ENCODE measurements around the gene ENTREP3. TPM values are rescaled to one million over a fixed set of nuclear protein-coding genes. Genes with fewer than 3 reads are reported as not detected.
A peak's percentile ranks its signal among the peaks of the same experiment; 100 is the strongest.
"Not testable (repeated sequence)": the region's sequence is repeated elsewhere in the genome, so short reads cannot be mapped to it uniquely, and the experiment has no call there.

Gene ENTREP3
- total RNA-seq, 1 donor from 2014 or later, result 2.1 TPM

DNA sequence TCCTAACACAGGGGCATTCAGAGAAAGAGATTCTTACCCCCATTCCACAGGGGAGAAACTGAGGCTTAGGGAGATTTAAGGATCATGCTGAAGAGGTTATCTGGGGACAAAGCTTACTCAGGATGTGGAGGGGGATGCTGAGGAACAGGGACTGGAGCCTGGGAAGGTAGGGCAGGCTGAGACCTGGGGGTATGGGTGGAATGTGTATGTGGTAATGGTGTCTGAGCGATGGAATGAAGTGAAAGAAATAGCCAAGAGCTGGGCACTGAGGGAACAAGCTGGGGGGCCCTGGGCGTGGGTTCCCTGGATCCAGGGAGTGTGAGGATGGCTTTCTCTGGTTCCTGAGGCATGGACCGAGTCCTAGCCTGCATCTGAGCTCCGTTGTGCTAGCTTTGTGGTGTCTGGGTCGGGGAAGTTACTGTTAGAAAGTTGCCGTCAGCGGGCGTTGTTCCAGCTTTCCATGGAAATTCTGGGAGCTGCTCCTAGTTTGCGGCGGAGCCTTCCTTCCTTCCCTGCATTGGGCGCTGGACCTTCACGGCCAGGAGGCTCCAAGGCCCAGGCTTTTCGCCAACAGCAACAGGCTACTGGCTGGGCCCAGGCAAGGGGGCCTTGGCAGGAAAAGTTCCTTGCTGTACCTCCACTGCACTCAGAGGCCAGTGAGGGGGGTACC is 43.8 kb downstream of the ENTREP3 start:
- not testable (repeated sequence) for H3K9ac ChIP-seq (ENCODE audit: low read depth in 1 of 3, low read length in 3 of 3)
- peak overlapping the region; percentile 12 for H3K27ac ChIP-seq (ENCODE audit: low read depth, low read length)

DNA sequence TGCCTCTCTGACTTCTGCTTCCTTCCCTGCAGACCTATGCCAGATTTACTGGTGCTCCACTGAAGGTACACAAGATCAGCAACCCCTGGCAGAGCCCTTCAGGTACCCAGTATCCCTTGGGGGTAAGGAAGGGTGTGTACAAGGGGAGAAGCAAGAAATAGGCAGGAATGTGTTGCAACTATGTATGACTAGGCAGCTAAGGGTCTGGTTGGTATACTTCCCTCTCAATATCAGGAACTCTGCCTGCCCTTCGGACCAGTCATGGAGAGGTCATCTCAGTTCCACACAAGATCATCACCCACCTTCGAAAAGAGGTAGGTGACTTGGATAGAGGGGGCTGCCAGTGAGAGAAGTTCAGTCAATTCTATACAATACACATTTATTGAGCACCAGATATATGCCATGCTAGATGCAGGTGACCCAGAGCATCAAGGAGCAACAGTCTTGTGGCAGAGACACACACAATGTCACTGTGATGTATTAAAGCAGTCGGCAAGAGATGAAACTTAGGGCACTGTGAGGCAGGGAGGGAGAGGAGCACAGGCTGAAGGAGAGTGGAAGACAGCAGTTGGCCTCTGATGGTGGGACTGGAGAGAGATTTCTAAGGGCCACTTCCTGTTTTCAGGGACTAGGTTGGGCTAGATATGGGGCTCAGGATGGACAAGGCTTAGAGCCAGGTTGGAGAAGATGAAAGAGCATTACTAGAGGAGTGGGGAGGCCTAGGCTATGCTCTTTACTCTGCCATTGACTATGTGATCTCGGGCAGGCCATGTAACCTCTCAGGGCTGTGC is 44.8 kb downstream of the ENTREP3 start:
- peaks cover 21 to 34% (median 31%) of the 10 kb centered on the region in 3 donors for H3K4me1 ChIP-seq (ENCODE audit: control insufficient read depth in 3 of 3, insufficient read depth in 3 of 3, low read length in 3 of 3)
- H3K27me3 ChIP-seq (ENCODE audit: control insufficient read depth in 3 of 3, insufficient read depth in 3 of 3, low read length in 3 of 3), result no peaks in the 10 kb centered on the region
- no peak overlapping the region for H3K27ac ChIP-seq (ENCODE audit: low read depth, low read length)
- no peak overlapping the region for H3K9ac ChIP-seq (ENCODE audit: low read depth in 1 of 3, low read length in 3 of 3)
- H3K4me3 ChIP-seq (ENCODE audit: low read length in 3 of 3), result peak overlapping the region in 1 of 3 donors; percentile 98
- H3K36me3 ChIP-seq (ENCODE audit: control insufficient read depth in 3 of 3, insufficient read depth in 3 of 3, low read length in 3 of 3), result peaks cover 0 to 18% (median 11%) of the 10 kb centered on the region in 3 donors
- H3K9me3 ChIP-seq (ENCODE audit: control insufficient read depth in 3 of 3, low read length in 3 of 3), result no peaks in the 10 kb centered on the region

More for the DNA sequence above, 43.8 kb downstream of the ENTREP3 start:
- peaks cover 21 to 31% (median 29%) of the 10 kb centered on the region in 3 donors for H3K4me1 ChIP-seq (ENCODE audit: control insufficient read depth in 3 of 3, insufficient read depth in 3 of 3, low read length in 3 of 3)
- H3K4me3 ChIP-seq (ENCODE audit: low read length in 3 of 3); H3K27me3 ChIP-seq (ENCODE audit: control insufficient read depth in 3 of 3, insufficient read depth in 3 of 3, low read length in 3 of 3); H3K9me3 ChIP-seq (ENCODE audit: control insufficient read depth in 3 of 3, low read length in 3 of 3): not testable (repeated sequence)
- H3K36me3 ChIP-seq (ENCODE audit: control insufficient read depth in 3 of 3, insufficient read depth in 3 of 3, low read length in 3 of 3), result peaks cover 0 to 13% (median 11%) of the 10 kb centered on the region in 3 donors

DNA sequence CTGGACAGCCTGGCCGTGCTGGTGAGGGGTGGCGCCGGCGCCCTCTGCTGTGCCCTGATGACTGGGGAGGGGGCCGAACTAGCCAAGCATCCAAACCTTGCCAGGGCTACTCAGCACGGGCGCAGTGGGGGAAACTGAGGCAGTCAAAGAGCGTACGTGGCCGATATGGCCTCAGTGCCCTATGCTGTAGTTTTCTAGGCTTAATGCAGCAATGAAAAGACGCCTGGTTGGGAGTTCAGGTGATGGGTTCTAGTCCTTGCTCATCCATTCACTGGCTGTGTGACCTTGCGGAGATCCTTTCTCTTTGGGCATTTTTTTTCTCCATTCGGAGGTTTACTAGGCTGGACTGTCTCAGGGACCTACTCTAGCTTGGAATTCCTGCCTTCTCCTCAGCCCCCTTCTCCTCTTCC is 46.0 kb downstream of the ENTREP3 start:
- H3K9ac ChIP-seq (ENCODE audit: low read depth in 1 of 3, low read length in 3 of 3), result peak overlapping the region; percentile 94 to 98 (median 97)
- peaks cover 21 to 34% (median 31%) of the 10 kb centered on the region in 3 donors for H3K4me1 ChIP-seq (ENCODE audit: control insufficient read depth in 3 of 3, insufficient read depth in 3 of 3, low read length in 3 of 3)
- H3K4me3 ChIP-seq (ENCODE audit: low read length in 3 of 3), result peak overlapping the region; percentile 98 to 100 (median 100)
- H3K27ac ChIP-seq (ENCODE audit: low read depth, low read length), result peak overlapping the region; percentile 99
- H3K36me3 ChIP-seq (ENCODE audit: control insufficient read depth in 3 of 3, insufficient read depth in 3 of 3, low read length in 3 of 3), result peaks cover 0 to 19% (median 11%) of the 10 kb centered on the region in 3 donors
- H3K9me3 ChIP-seq (ENCODE audit: control insufficient read depth in 3 of 3, low read length in 3 of 3), result no peaks in the 10 kb centered on the region
- no peaks in the 10 kb centered on the region for H3K27me3 ChIP-seq (ENCODE audit: control insufficient read depth in 3 of 3, insufficient read depth in 3 of 3, low read length in 3 of 3)

DNA sequence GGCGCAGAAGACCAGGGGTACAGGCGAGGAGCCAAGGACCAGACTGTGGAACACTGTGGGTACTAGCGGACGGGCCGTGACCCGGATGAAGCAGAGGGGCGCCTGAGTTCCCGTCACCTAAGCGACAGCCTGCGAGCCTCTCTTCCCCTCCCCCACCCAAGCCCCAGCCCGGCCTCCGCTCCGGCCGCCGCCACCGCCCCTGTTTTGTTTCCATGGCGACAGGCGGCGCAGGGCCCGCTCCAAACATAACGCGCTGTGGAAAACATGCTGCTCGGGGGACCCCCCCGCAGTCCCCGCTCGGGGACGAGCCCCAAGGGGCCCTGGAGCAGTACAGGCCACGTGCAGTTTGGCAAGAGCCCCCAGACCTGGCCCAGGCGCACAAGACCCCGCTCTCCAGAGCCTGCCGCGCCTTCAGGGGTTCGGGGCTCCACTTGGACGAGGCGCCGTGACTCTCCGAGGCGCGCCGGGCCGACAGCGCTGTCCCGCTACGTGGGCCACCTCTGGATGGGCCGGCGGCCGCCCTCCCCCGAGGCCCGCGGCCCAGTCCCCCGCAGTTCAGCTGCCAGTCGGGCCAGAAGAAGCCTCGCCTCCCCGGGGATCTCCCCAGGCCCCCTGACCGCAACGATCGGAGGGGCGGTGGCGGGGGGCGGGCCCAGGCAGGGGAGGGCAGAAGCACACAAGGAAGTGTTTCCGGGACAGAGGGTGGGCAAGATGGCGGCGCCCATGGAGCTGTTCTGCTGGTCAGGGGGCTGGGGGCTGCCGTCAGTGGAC is 46.6 kb downstream of the ENTREP3 start, which contains the start of gene MTX1:
TSS of gene MTX1 (plus strand) at position 155 of the 771 bp plus-strand sequence. CDS start at position 265, 110 bp downstream.
- peak within 1 kb of the TSS; percentile 94 to 98 (median 97) for H3K9ac ChIP-seq (ENCODE audit: low read depth in 1 of 3, low read length in 3 of 3)
- peaks cover 21 to 34% (median 31%) of the 10 kb centered on the region in 3 donors for H3K4me1 ChIP-seq (ENCODE audit: control insufficient read depth in 3 of 3, insufficient read depth in 3 of 3, low read length in 3 of 3)
- peak within 1 kb of the TSS; percentile 99 for H3K27ac ChIP-seq (ENCODE audit: low read depth, low read length)
- H3K27me3 ChIP-seq (ENCODE audit: control insufficient read depth in 3 of 3, insufficient read depth in 3 of 3, low read length in 3 of 3), result no peaks in the 10 kb centered on the region
- H3K4me3 ChIP-seq (ENCODE audit: low read length in 3 of 3), result peak within 1 kb of the TSS; percentile 98 to 100 (median 100)
- no peaks in the 10 kb centered on the region for H3K9me3 ChIP-seq (ENCODE audit: control insufficient read depth in 3 of 3, low read length in 3 of 3)
- H3K36me3 ChIP-seq (ENCODE audit: control insufficient read depth in 3 of 3, insufficient read depth in 3 of 3, low read length in 3 of 3), result peaks cover 0 to 19% (median 11%) of the 10 kb centered on the region in 3 donors

DNA sequence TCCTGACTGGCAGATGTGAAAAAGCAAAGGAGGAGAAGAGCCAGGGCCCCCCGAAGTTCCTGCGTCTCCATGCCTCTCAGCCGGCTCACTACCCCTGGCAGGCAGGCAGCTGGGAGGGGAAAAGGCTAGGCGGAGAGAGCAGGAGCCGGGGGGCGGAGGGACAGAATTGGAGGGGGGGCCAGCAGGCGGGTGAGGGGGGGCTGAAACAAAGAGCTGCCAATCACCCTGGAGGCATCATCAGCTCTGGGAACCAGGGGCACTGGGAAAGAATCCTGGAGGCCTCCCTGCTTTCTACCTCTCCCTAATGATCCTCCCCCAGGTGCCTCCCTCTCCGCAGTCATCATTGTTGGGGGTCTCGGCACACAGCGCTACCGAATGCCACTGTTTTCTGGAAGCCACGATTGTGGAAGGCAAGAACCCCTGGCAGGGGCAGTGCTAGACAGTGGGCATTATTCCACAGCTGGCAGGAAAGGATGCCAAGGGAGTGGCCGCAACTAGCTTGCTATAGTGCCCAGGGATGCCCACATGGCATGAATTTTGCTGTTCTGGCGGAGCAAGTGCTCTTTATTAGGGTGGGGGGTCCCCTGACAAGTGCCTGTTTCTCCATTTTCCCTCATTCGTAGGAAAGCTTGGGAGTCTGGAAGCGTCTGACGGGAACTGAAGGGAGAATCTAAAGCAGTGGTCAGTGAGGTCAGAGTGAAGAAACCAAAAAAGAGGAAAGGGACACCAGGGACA is 47.3 kb downstream of the ENTREP3 start, which contains the start of gene THBS3:
TSS of gene THBS3 (minus strand) at position 92 of the 735 bp plus-strand sequence. CDS start at position 71, 21 bp downstream.
- no peaks in the 10 kb centered on the region for H3K9me3 ChIP-seq (ENCODE audit: control insufficient read depth in 3 of 3, low read length in 3 of 3)
- peaks cover 21 to 34% (median 31%) of the 10 kb centered on the region in 3 donors for H3K4me1 ChIP-seq (ENCODE audit: control insufficient read depth in 3 of 3, insufficient read depth in 3 of 3, low read length in 3 of 3)
- H3K27me3 ChIP-seq (ENCODE audit: control insufficient read depth in 3 of 3, insufficient read depth in 3 of 3, low read length in 3 of 3), result no peaks in the 10 kb centered on the region
- peaks cover 0 to 19% (median 11%) of the 10 kb centered on the region in 3 donors for H3K36me3 ChIP-seq (ENCODE audit: control insufficient read depth in 3 of 3, insufficient read depth in 3 of 3, low read length in 3 of 3)
- H3K4me3 ChIP-seq (ENCODE audit: low read length in 3 of 3), result peak within 1 kb of the TSS; percentile 98 to 100 (median 100)
- peak within 1 kb of the TSS; percentile 94 to 98 (median 97) for H3K9ac ChIP-seq (ENCODE audit: low read depth in 1 of 3, low read length in 3 of 3)
- peak within 1 kb of the TSS; percentile 99 for H3K27ac ChIP-seq (ENCODE audit: low read depth, low read length)

DNA sequence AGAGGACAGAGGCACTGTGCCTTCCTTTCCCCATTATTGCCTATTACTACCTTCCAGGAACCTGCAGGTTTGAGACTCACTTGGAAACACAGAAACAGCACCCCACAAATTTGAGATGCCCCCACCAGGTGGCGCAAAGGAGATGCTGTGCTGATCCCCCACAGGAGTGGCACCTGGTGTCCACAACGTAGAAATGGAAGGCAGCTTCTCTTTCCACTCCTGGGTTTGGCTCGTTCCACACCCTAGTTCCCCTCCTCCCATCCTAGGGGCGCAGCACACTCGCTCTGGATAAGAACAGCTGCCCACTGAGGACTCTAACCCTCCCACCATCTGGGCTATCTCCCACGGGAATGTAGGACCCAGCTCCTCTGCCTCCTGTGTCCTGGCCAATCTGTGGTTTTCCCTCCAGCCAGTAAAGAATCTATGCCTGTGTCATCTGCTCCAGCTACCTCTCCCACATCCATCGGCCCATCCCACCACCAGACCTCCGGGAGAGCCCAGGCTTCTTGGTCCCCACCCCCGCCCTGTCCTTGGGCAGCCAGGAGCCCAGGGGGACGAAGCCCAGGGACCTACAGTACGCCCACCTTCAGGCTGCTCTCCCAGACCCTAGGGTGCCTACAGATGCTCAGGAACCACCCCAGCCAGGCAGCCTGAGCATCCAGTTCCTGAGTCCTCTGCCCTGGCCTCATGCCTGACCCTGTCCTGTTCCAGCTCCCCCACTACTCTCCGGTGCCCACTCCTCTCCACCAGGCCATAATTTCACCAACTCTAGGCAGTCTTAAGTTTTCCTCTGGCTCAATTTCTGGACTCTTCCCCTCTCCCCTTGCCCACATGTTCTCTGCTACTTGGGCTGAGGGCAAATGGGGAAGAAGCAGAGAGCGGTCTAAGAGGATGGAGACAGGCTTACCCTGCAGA is 48.1 kb downstream of the ENTREP3 start:
- peak overlapping the region; percentile 45 to 98 (median 74) for H3K4me3 ChIP-seq (ENCODE audit: low read length in 3 of 3)
- peak overlapping the region; percentile 46 to 74 (median 67) for H3K9ac ChIP-seq (ENCODE audit: low read depth in 1 of 3, low read length in 3 of 3)
- H3K4me1 ChIP-seq (ENCODE audit: control insufficient read depth in 3 of 3, insufficient read depth in 3 of 3, low read length in 3 of 3), result peaks cover 21 to 33% (median 31%) of the 10 kb centered on the region in 3 donors
- H3K27ac ChIP-seq (ENCODE audit: low read depth, low read length), result peak overlapping the region; percentile 99
- no peaks in the 10 kb centered on the region for H3K9me3 ChIP-seq (ENCODE audit: control insufficient read depth in 3 of 3, low read length in 3 of 3)
- H3K27me3 ChIP-seq (ENCODE audit: control insufficient read depth in 3 of 3, insufficient read depth in 3 of 3, low read length in 3 of 3), result no peaks in the 10 kb centered on the region
- H3K36me3 ChIP-seq (ENCODE audit: control insufficient read depth in 3 of 3, insufficient read depth in 3 of 3, low read length in 3 of 3), result peaks cover 0 to 19% (median 10%) of the 10 kb centered on the region in 3 donors

DNA sequence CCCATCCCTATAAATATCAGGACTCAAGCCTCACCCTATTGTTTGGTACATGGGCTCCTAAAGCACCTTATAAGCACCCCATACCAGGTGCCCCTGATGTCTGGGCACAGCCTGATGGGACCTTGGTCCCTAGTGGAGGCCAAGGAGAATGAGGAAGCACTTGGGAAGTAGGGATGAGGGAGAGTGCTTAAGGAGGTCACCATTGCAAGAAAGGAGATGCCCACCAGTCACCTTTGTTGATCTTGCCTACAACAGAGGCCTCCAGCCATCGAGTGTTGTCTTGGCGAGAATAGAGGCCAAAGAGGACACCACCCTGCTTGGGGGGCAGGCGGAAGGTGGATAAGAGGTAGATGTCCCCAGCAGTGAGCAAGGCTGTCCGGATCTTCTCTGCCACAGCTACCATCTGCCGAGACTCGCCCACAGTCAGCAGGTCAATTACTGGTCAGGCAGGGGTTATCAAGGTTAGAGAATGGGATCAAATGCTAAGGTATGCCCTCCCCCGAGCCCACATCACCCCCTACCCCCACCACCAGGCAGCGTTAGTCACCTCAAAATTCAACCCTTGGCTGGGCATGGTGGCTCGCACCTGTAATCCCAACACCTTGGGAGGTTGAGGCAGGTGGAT is 49.2 kb downstream of the ENTREP3 start:
- Histone ChIP-seq H3K27ac (ENCODE audit: low read depth, low read length) (no peak overlapping the region), H3K9me3 (ENCODE audit: control insufficient read depth in 3 of 3, low read length in 3 of 3) (no peaks in the 10 kb centered on the region), H3K4me1 (ENCODE audit: control insufficient read depth in 3 of 3, insufficient read depth in 3 of 3, low read length in 3 of 3) (peaks cover 21 to 31% (median 31%) of the 10 kb centered on the region in 3 donors), H3K9ac (ENCODE audit: low read depth in 1 of 3, low read length in 3 of 3) (no peak overlapping the region), H3K4me3 (ENCODE audit: low read length in 3 of 3) (no peak overlapping the region), H3K36me3 (ENCODE audit: control insufficient read depth in 3 of 3, insufficient read depth in 3 of 3, low read length in 3 of 3) (peaks cover 0 to 20% (median 6%) of the 10 kb centered on the region in 3 donors), H3K27me3 (ENCODE audit: control insufficient read depth in 3 of 3, insufficient read depth in 3 of 3, low read length in 3 of 3) (no peaks in the 10 kb centered on the region)

DNA sequence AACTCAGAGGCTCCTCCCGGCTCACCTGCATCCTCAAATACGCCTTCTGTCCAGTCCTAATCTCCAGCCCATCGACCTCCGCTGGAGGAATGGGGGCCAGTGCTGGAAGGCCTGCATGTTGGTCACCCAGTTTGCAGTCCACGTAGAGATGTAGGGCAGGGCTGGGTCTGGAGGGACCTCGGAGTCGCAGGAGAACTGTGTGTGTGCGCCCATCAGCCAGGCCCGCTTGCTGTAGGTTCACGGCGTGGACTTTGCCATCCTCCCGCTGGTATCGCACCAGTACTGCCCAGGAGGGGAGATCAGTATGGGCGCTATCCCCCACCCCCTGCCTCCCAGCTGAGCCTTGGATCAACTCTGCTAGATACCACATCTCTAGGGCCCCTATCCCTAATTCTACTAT is 50.2 kb downstream of the ENTREP3 start:
- Histone ChIP-seq H3K4me1 (ENCODE audit: control insufficient read depth in 3 of 3, insufficient read depth in 3 of 3, low read length in 3 of 3) (peaks cover 21 to 29% (median 25%) of the 10 kb centered on the region in 3 donors), H3K27me3 (ENCODE audit: control insufficient read depth in 3 of 3, insufficient read depth in 3 of 3, low read length in 3 of 3) (no peaks in the 10 kb centered on the region), H3K36me3 (ENCODE audit: control insufficient read depth in 3 of 3, insufficient read depth in 3 of 3, low read length in 3 of 3) (peaks cover 2 to 20% (median 5%) of the 10 kb centered on the region in 3 donors), H3K9ac (ENCODE audit: low read depth in 1 of 3, low read length in 3 of 3) (no peak overlapping the region), H3K4me3 (ENCODE audit: low read length in 3 of 3) (no peak overlapping the region), H3K27ac (ENCODE audit: low read depth, low read length) (no peak overlapping the region), H3K9me3 (ENCODE audit: control insufficient read depth in 3 of 3, low read length in 3 of 3) (no peaks in the 10 kb centered on the region)

All from skeletal muscle tissue (tissue), 4 donors.